HG03342 (cell line): Measurements from ENCODE around the gene FAM228A.

Source experiments
- ATAC-seq: cut with Tn5 transposase; IDR thresholded peaks from one replicate; pipeline ENCODE4 v1.9.1; 2021; ENCODE audit warnings: mild to moderate bottlenecking, moderate library complexity; ENCODE audit not compliant: unreplicated experiment

Gene FAM228A

GRCh38 chr2:24222946-24223345 is 48.1 kb downstream of the FAM228A start:
- no peak for ATAC-seq

DNA sequence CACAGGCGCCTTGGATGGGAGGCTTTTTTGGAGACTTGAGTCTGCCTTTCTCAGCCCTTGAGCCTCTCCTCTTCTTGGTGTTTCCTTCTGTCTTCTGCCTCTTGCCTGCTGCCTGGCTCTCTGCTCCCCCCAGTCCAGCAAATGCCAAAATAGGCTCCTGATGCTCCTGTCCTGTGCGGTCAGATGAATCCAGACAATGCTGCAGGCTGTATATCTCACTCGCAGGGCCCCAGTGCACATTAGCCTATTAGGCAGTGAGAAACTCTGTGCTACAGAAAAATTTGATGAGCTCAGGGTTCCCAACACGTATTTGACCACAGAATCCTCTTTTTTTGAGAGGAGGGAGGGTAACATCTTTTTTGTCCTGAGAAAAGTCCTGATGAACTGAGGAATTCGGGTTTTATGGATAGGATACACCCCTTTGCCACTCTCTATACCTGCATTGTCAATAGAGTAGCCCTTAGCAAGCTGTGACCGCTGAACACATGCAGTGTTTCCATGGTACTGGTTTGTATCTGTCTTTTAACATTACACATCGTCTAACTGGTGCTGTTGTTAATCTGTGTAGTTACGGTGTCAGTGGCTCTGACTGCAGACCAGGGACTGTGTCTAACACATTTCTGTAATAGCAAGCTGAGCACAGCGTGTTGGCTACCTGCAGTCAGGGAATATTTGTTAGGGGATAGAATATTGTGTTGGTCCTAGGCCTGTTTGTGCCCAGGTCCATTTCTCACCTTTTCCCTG is 50.8 kb downstream of the FAM228A start:
- no peak for ATAC-seq

- ATAC-seq, result no peak
Observed at GRCh38 chr2:24228470-24228869, 53.6 kb downstream of the FAM228A start.

DNA sequence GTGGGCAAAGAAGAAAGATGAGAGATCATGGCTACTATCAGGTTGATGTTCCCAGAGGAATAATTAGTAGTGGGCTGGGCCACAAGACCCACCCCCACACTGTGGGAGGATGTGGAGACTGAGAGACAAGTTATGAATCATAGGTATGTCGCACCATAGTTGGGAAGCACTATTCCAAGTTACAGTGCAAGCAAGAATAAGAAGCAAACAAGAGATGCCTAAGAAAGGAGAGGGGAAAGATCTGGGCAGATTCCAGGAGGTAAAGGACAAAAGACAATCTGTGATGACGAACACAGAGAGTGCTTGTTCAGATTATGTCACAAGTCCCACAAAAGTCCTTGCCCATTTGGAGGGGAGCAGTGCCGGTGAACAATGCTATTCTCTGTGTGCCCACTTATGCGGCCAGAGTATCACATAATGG is 56.6 kb downstream of the FAM228A start:
- ATAC-seq, result no peak

GRCh38 chr2:24233321-24233720 is 58.5 kb downstream of the FAM228A start:
- no peak for ATAC-seq

DNA sequence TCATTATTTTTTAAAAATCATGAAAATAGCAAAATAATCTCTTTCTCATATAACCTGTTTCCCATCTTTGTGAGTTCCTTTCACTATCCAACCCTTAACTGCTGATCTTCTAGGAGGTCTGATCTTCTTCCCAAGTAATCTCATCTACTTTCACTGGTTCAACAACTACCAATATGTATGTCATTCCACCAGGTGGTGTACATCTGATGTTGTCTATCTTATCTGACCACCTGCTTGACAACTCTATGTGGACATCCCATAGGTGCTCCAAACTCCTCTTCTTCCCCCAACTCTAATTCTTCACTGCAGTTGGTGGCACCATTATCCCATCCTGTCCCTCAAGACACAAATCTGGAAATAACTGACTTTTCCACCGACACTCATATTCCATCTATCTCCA is 62.5 kb downstream of the FAM228A start:
- no peak for ATAC-seq

- ATAC-seq, result no peak
Observed at GRCh38 chr2:24238158-24238557, 63.3 kb downstream of the FAM228A start.

GRCh38 chr2:24239553-24239952 is 64.7 kb downstream of the FAM228A start:
- ATAC-seq, result no peak
